ENCODE measurements around the gene LACTBL1.

- TF ChIP-seq CTCF (IDR thresholded peaks at IDR 0.05) (no peak), POLR2A (IDR thresholded peaks at IDR 0.05) (no peak)
These were observed 31.4 kb downstream of the LACTBL1 start for GRCh38 chr1:22941257-22941656.

Data from testis (tissue), 2 donors.